ENCODE data around the gene IL17RD. TPM values are rescaled to one million over a fixed set of nuclear protein-coding genes. Genes with fewer than 3 reads are reported as not detected.

The IL17RD gene
- 1.2 and 1.4 TPM in 2 replicates for total RNA-seq (2014; rRNA removed; shearing (Covaris generic))
- polyA plus RNA-seq (2015; cell fraction: cytosol; rRNA removed) = 2.4 and 3.6 TPM in 2 replicates
- 1.2 and 1.8 TPM in 2 replicates for polyA plus RNA-seq (2015; cell fraction: nucleus; rRNA removed)

DNA sequence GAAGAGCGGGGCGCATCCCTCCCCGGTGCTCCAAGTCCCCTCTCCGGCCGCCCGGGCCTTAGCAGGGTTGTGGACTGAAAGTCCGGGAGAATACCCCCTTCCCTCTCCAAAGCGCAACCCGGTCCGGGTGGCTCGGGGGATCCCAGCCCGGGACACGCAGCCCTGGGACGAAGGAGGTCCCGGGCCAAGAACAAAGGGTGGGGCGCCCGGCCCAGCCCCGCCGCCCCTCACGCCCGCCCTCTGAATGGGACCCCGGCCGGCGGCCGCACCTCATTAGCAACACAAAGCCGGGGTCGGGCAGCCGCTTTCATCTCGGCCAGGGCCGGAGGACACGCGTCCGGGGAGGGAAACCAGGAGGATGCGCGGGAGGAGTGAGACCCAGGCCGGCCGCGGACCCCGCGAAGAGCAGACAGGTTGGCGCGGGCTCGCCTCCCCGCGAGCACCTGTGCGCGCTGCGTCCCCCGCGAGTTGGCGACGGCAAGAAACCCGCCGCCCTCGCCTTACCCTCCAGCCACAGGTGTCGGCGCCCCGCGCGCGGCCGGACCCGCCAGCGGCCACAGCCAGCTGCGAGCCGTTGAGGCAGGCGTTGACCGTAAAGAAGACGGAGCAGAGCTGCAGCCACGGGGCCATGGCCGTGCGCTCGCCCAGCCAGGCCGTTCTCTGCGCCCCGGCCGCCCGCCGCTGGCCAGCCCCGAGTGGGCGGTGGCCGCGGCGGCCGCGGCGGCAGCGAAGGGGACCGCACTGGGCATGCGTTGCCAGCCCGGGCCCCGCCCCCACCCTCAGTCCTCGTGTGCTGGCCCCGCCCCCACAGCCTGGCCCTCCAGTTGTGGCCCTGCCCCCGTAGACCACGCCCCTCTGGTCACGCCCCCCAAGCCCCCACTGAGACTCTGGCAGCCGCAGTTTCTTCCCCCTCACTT, at the start of gene IL17RD:
Gene IL17RD, minus strand, starts transcription at position 697 of the 917 bp plus-strand sequence. Its CDS starts 67 bp downstream, at position 630.
- DNase-seq (ENCODE audit: low read depth, low spot score) = peak; percentile 82
- in situ Hi-C loops (cut with HindIII; ENCODE audit: low pct_unique_long_range_greater_than_20kb, low sequenced_read_pairs) = no loop called here

DNA sequence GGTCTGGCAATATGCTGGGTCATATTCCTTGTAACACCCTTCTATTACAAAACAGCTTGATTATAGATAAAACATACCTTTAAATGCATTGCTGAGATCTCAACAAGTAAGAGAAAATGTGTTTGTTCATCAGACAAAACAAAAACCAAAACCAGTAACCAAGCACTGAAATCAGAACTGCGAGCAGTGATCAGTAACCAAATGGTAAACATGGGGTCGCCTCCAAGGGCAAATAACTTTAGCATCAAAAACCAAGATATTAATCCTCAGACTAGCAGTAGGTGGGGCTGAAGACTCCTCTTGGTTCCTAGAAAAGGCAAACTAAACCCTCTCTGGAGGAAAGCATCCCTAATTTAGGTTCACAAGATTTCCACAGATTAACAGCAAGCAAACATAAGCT, 41.3 kb upstream of the IL17RD start:
- no peak for DNase-seq (ENCODE audit: low read depth, low spot score)
- in situ Hi-C loops (cut with HindIII; ENCODE audit: low pct_unique_long_range_greater_than_20kb, low sequenced_read_pairs) = no loop called here

DNA sequence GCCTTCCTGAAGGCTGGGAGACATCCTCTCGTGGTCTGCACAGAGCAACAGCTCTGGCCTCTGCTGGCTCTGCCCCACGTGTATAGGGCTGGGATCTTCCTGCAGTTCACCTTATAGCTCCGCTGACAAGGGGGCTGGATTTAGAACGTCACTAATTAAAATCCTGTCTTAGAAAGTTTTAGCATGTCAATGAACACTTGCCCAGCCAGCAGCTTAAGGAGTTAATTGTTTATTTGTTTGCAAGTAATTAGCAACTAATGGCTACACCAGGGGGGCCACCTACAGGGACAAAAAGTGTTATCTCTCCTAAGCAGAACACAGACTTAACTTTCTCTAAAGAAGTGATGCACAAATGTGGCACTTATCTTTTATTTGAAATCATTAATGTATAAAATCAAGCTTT, 34.7 kb upstream of the IL17RD start, which contains the start of gene HESX1:
Gene HESX1, minus strand, starts transcription at position 84 of the 403 bp plus-strand sequence. Its CDS starts 60 bp downstream, at position 24.
- no peak for DNase-seq (ENCODE audit: low read depth, low spot score)
- in situ Hi-C loops (cut with HindIII; ENCODE audit: low pct_unique_long_range_greater_than_20kb, low sequenced_read_pairs) = no loop called here

DNA sequence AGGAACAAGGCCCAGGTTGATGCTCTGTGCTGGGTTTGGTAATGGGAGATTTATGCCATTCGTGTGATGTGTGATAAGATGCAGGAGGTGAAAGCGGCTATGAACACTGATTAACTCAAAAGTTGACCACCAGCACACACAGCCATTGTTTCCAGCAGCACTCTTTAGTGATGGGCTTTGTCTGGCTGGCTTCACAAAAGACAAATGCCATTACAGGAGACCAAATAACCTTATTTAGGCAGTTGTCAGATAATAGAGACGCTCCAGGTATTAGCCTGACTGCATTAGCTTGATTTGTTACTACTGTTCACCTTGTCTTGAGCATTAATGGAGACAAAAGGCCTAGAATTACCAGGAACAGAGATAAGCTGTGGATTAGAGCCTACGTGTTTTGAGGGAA, 29.5 kb upstream of the IL17RD start:
- no peak for DNase-seq (ENCODE audit: low read depth, low spot score)
- in situ Hi-C loops (cut with HindIII; ENCODE audit: low pct_unique_long_range_greater_than_20kb, low sequenced_read_pairs) = no loop called here

DNA sequence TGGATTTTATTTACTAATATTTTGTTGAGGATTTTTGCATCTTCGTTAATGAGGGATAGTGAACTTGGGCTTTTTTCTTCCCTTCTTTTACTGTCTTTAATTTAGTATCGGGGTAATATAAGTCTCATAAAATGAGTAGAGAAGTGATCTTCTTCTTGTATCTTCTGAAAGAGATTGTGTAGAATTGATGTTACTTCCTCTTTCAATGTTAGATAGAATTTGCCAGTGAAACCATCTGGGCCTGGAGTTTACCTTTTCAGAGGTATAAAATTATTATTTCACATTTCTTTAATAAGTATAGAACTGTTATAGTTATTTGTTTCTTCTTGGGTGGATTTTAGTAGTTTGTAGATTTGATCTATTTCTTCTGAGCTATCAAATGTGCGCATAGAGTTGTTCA, 26.9 kb upstream of the IL17RD start:
- DNase-seq (ENCODE audit: low read depth, low spot score) = no peak
- in situ Hi-C loops (cut with HindIII; ENCODE audit: low pct_unique_long_range_greater_than_20kb, low sequenced_read_pairs) = no loop called here

DNA sequence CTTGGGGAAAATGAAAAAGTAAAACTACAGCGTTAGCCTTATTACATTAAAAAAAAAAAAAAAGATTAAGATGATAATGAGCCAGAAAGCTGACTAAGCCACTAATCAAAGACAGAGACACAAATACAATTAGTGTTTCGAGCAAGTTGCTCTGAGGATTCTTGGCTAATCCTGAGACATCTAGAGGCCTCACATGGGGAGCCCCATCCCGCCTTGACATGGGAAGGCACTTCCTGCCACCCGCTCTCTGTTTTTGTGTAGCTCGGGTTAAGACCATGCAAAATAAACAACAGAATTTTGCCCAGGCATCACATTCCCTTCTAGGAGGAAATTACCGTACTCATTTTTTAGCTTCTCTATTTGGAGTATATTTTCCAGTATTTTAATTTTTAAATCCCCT, 19.4 kb upstream of the IL17RD start:
- DNase-seq (ENCODE audit: low read depth, low spot score) = no peak
- in situ Hi-C loops (cut with HindIII; ENCODE audit: low pct_unique_long_range_greater_than_20kb, low sequenced_read_pairs) = no loop called here

DNA sequence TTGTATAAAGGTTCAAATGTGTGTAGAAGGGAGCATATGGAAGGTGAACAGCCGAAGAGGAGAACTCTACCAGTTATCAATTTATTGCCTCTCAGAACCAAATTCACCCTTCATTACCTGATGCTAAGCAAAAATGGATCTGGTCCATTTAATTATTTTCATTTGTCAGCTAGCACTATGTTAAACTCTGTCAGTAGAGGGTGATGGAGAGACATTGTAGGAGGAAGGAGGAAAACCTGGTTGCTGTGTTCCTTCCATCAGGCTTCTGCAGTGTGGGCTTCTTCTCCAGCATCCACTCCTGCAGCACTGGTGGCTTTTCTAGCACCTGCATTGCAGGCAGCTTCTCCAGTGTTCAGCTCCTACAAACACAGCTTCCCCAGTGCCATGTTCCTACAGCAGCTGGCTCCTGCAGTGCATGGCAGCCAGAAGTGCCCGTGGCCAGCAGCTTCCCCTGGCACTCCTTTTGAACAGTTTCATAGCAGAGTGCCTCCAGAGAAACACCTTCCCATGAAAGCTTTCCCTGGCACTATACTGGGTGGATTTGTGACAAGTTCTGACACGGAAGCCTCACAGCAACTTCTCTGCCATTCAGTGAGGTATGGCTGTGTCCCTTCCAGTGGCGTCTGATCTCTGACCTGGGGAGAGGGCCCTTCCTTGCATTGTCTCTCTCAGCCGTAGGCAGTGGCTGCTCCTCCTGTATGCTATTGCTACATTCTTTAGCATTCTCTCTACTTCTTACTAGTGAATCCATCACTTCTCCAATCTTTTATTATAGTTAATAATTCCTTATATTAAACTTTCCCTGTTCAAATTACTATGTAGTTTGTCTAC, 14.6 kb upstream of the IL17RD start:
- peak; percentile 59 for DNase-seq (ENCODE audit: low read depth, low spot score)
- in situ Hi-C loops (cut with HindIII; ENCODE audit: low pct_unique_long_range_greater_than_20kb, low sequenced_read_pairs) = no loop called here

DNA sequence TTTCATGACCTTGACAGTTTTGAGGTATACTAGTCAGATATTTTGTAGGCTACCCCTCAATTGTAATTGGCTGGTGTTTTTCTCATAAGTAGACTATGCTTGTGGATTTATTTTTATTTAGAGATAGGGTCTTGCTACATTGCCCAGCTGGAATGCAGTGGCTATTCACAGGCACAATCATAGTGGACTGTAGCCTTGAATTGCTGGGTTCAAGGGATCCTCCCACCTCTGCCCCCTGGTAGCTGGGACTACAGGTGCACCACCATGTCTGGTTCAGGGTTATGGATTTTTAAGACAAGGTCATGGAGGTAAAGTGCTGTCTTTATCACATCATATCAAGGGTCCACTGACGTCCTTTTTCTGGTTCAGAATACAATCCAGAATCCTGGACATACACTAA, 10.9 kb upstream of the IL17RD start:
- in situ Hi-C loops (cut with HindIII; ENCODE audit: low pct_unique_long_range_greater_than_20kb, low sequenced_read_pairs) = no loop called here
- no peak for DNase-seq (ENCODE audit: low read depth, low spot score)

DNA sequence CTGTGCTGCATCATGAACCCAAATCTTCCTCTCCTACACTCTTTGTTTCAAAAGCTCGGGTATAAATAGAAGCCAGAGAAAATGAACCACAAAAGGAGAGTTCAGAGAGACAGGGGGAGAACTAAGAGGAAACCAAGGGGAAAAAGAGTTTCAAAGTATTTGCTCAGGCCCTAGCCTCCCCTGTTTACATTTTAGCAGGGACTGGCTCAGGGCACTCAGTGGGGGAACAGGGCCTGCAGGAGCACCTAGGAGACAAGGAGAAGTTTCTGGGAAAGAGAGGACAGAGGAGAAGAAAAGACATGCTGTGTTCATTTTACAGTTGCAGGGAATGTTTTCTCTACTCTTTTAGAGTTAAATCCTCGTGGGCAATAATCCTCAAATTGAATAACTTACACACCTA, 8.5 kb upstream of the IL17RD start:
- in situ Hi-C loops (cut with HindIII; ENCODE audit: low pct_unique_long_range_greater_than_20kb, low sequenced_read_pairs) = no loop called here
- no peak for DNase-seq (ENCODE audit: low read depth, low spot score)

DNA sequence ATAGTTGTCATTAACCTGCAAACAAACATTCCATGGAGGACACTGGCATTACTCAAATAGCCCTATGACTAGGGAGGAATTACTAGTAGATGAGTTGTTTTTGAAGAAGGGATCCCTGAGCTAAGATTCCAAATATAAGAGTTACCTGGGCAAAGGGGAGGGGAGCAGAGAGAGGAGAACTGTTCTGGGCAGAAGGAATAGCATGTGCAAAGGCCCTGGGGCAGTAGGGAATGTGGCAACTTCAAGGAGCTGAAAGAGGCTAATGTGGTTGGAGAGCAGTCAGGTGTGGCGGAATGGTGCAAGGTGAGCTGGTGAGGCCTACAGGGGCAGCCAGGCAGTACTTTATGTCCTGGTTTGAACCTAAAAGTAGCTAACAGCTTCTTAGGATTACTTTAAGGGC, 5.8 kb upstream of the IL17RD start:
- no peak for DNase-seq (ENCODE audit: low read depth, low spot score)
- in situ Hi-C loops (cut with HindIII; ENCODE audit: low pct_unique_long_range_greater_than_20kb, low sequenced_read_pairs) = no loop called here

DNA sequence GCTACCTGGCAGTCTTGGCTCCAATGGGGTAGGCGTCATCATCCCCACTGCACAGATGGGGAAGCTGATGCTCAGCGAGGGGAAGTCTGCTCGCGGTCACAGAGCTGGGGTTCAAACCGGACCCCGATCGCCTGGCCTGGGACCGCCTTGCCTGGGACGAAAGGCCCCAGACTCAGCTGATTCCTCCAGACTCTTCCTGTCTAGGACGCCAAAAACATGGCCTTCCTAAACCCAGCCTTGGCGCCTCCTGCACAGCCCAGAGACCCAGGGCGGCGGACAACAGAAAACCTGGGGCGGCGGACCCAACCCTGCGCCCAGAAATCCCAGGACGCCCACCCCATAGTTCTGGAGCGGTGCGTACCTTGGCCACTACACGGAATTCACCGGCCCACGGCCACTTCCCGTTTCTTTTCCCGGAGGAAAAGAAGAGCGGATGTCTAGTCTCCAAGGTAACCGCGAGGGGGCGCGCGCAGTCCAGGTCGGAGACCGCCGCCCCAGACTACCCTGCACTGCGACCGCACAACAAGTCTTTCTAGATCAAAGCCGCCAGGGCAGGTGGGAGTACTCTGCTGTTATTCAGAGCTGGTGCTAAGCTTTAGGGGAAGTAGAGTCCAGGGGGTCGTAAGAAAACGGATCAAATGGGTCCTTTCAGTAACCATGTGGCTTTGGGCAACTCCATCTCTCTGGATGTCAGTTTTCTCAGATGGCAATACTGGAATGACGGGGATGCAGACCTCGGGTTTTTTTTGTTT, 4.9 kb upstream of the IL17RD start:
- in situ Hi-C loops (cut with HindIII; ENCODE audit: low pct_unique_long_range_greater_than_20kb, low sequenced_read_pairs) = no loop called here

DNA sequence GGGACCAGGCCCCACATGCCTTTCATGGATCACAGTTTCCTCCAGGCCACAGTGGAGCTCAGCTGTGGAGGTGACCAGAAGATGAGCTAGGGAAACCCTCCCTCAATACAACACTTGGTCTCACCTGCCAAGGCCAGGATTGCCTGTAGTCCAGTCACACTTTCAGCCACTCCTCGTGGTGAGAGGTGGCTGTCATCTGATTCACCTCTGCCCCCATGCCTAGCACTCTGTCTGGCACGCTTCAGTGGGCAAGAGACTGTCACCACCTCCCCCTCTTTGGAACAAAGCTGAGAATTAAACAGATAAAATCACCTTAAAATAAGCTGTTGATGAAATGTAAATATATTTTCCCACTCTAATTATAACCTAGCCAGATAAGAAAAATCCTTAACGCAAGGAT, 4.0 kb upstream of the IL17RD start:
- DNase-seq (ENCODE audit: low read depth, low spot score) = no peak
- in situ Hi-C loops (cut with HindIII; ENCODE audit: low pct_unique_long_range_greater_than_20kb, low sequenced_read_pairs) = no loop called here

More for the DNA sequence above, 4.9 kb upstream of the IL17RD start:
- DNase-seq (ENCODE audit: low read depth, low spot score) = peak; percentile 78

DNA sequence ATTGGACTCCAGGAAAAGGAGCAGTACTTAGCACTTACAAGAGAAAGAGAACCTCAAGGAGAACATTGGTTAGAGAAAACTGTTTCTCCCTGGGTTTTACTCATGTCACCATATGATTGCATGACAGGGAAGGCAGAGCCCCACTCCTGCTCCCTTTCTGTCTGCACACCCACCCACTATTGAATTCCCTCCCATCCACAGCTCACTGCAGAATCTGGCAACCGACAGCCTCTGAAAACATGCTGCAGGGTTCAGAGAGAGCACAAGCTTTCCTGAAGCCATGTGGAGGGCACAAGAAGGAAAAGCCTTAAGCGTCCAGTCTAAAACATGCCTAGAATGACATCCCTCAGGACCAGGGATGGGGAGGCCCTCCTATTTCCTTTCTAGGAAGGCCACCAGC, 3.0 kb upstream of the IL17RD start:
- in situ Hi-C loops (cut with HindIII; ENCODE audit: low pct_unique_long_range_greater_than_20kb, low sequenced_read_pairs) = no loop called here
- DNase-seq (ENCODE audit: low read depth, low spot score) = no peak

DNA sequence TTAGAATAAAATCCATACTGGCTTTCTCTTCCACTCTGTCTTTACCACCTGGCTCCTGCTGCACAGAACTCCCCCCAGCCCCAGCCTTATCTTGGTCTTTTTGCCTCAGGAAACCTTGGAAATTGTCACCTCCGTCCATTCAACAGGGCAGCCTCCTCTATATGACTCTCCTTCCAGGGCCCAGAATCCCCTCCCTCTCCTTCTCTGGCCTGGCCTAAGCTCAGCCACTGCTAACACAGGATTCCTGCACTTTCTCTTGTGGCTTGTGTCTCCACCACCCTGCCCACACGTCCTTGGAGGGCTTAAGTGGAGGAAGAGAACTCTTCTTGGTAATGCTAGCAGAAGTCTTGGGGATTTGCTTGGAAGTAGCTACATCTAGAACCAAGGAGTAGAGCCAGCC, 1.5 kb upstream of the IL17RD start:
- no peak for DNase-seq (ENCODE audit: low read depth, low spot score)
- in situ Hi-C loops (cut with HindIII; ENCODE audit: low pct_unique_long_range_greater_than_20kb, low sequenced_read_pairs) = no loop called here

DNA sequence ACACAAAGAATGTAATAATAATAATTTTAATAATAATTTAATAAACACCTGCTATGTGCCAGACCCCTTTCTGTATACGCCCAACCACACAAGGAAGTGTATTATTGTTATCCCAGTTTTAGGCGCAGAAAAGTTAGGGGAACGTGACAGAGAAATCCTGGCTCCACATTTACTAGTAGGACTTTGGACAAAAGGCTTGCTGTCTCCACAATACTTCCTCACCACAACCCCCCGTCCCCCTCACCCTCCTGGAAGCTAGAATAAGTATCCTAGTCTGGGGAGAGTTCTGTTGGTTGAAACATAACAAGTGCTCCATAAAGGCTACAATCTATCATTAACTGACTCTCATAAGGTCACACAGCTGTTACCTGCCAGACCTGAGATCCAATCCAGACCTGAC, 488 bp upstream of the IL17RD start:
- DNase-seq (ENCODE audit: low read depth, low spot score) = no peak
- in situ Hi-C loops (cut with HindIII; ENCODE audit: low pct_unique_long_range_greater_than_20kb, low sequenced_read_pairs) = no loop called here

DNA sequence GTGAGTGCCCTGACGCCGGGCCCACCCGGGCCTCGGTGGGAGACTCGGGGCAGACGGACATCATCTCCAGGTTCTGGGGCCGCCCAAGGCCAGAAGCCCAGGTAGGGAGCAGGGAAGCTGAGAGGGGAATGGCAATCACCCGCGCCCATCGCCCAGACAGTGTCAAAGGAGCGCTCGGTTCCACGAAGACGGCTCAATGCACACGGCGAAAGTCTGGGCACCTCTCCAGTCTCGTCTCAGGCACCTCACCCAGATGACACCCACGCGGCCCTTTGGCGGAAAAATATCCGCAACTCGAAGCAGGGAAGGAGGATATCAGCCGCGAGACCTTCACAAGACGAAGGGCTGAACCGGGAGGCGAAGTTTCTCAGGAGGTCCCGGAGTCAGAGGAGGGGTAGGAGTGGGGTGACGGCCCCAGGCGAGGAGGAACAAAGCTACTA, 916 bp downstream of the IL17RD start:
- DNase-seq (ENCODE audit: low read depth, low spot score) = no peak

DNA sequence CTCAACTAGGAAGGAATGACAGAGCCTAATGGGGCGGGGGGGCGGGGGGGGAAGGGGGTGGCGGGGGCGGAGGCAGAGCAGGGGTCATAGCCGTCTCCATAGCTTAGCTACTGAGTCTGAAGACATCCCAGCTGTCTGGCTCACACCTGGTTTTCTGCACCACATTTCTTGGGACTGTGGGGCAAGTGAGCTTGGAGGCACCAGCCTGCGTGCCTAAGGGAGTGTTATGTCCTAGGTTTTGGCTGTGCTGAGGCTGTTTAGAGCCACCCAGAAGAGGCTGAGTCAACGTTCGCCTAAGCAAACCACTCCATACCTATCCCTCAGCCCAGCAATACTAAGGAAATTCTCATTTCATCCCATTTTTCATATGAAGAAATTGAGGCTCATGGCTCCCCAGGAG, 1.4 kb downstream of the IL17RD start:
- in situ Hi-C loops (cut with HindIII; ENCODE audit: low pct_unique_long_range_greater_than_20kb, low sequenced_read_pairs) = no loop called here
- no peak for DNase-seq (ENCODE audit: low read depth, low spot score)

More for the DNA sequence above, 916 bp downstream of the IL17RD start:
- in situ Hi-C loops (cut with HindIII; ENCODE audit: low pct_unique_long_range_greater_than_20kb, low sequenced_read_pairs) = no loop called here

DNA sequence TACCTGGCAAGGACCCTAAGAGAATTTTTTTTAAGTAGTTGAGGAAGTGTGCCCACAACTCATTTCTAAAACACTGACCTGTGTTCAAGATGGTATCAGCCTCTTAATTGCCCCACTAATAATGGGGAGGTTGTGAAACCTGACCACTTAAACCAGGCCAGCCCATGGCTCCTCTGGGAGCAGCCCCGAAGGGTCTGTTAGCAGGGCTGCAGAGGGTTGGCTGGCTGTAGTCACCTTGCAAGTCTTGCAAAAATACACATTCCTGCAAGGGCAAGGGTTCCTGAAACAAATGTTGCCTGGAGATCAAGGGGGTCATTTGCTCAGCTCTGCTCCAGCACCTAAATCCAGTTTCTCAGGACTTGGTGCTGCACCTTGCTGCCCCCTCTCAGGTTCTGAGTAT, 3.2 kb downstream of the IL17RD start:
- in situ Hi-C loops (cut with HindIII; ENCODE audit: low pct_unique_long_range_greater_than_20kb, low sequenced_read_pairs) = no loop called here
- DNase-seq (ENCODE audit: low read depth, low spot score) = no peak
